Glomerular endothelial cell (primary cell): ENCODE results near the gene CPNE1. TPM values are rescaled to one million over a fixed set of nuclear protein-coding genes. Genes with fewer than 3 reads are reported as not detected.

Experiments
- DNase-seq: peaks from one replicate; pipeline ENCODE4 v3.0.0-alpha.2; 2011; ENCODE audit warnings: low read depth, low spot score; ENCODE audit errors: extremely low read depth
- total RNA-seq: library from RNA; depleted of rRNA; stranded (reverse); fragments of >200 nt; gene quantifications from 2 replicates; pipeline ENCODE4 v1.2.3, GENCODE V29; 2015

Gene CPNE1
- total RNA-seq, 1 donor from 2014 or later, result 149 TPM

DNA sequence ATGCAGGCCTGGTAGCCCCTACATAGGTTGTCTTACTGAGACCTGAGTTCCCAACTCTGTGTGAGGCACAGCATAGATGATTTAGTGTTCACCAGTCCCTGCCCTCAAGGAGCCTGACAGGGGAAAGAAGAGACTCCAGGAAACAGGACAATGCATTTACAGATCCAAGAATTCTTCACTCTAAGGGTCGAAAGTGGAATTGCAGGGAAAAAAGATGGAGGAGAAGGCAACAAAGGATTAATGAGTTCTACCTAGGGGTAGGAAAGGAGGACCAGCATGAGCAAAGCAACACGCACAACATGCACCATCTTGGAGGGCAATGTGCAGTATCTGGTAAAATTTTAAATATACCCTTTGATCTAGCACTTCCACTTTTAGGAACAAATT is 43.1 kb downstream of the CPNE1 start:
- DNase-seq, result no peak

- no peak for DNase-seq
Observed at GRCh38 chr20:35620818-35621559, 43.7 kb downstream of the CPNE1 start.

GRCh38 chr20:35619196-35620095 is 45.3 kb downstream of the CPNE1 start:
- no peak for DNase-seq

DNA sequence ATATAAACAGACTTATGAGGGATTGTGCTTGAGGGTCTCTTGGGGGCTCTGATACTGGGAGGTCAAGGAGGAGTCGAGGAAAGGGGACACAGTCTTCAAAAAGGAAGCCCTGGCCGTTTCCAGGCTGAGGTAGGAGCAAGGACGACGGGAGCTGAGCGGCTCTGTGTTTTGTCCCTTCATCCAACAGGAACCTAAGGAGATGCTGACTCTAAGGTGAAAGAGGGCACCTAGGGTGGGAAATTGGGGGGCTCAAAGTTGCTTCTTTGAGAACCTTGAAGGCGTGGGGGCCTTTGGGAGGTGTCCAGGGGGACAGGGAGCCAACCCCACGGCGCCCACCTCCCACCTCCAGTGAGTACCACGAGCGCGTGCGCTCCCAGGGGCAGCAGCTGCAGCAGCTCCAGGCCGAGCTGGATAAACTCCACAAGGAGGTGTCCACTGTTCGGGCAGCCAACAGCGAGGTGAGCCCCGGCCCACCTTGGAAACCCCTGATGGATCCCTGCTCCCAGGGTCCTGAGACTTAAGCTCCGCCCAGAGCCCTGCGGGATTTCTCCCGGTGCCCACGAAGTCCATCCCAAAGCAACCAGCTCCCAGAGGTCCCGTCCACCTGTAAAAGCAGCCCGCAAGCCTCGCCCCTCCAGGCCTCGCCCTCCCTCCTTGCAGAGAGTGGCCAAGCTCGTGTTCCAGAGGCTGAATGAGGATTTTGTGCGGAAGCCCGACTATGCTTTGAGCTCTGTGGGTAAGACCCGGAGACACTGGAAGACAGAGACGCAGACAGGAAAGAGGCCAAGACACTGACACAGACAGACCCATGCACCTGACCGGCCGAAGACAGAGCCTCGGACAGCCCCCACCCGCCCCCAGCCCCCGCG is 46.2 kb downstream of the CPNE1 start:
- DNase-seq, result no peak

DNA sequence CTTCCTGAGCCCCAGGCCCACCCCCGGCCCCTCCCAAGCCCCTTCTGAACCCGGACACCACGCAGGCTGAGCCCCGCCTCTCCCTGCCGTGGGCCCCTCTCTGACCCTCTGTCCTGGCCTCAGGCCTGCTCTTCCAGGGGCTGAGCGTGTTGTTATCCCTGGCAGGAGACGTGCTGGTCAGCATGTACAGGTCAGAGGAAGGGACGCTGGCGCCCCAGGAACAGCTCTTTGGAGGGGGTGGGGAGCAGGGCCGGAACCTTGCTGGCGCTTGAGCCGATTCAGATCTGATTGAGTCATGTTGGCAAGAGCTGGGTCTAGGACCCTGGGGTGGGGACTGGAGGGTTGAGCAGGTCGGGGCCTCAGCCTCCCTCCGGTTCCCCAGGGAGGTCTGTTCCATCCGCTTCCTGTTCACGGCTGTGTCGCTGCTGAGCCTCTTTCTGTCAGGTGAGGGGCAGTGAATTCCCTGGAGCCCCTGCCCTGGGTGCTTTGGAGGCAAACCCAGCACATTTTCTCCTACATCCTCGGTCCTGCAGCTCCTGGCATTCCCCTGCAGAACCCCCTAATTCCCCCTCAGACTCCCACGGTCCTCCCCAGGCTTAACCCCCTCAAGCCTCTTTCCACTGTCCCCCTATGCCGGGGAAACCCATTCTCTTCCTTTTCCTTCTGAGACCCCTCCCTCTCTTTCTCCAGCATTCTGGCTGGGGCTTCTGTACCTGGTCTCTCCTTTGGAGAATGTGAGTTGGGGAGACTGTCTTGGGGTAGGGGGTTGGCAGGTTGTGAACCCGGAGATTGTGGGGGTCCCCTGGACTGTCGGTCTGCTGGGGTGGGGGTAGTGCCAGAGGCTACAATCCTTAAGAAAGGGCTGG is 47.1 kb downstream of the CPNE1 start:
- no peak for DNase-seq

- peak; percentile 97 for DNase-seq
Observed at GRCh38 chr20:35616465-35617396, 48.0 kb downstream of the CPNE1 start.

- no peak for DNase-seq
Observed at GRCh38 chr20:35615667-35616464, 48.8 kb downstream of the CPNE1 start, which contains the start of gene SPAG4. SPAG4 (plus strand) TSS chr20:35615829; CDS start chr20:35616004, 175 bp downstream.

GRCh38 chr20:35611482-35611881 is 53.2 kb downstream of the CPNE1 start:
- DNase-seq, result no peak

DNA sequence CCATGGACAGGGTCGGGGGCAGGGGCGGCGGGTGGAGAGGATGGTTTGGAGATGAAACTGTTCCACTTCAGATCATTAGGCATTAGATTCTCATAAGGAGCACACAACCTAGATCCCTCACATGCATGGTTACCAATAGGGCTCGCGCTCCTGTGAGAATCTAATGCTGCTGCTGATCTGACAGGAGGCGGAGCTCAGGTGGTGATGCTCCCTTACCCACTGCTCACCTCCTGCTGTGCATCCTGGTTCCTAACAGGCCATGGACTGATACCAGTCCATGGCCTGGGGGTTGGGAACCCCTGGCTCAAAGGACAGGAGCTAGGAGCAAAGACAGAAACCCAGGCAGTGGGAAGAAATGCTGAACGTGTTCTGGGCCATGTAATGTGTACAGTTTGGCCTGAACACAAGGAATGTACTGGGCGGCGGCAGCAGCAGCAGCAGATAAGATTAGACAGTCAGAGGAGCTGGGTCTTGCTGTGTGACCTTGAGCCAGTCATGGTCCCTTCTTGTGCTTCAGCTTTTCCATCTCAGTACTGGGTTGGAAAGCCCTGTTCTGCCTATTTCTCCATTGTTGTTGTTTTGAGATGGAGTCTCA is 53.8 kb downstream of the CPNE1 start:
- no peak for DNase-seq

- no peak for DNase-seq
Observed at GRCh38 chr20:35607003-35607735, 57.5 kb downstream of the CPNE1 start.

GRCh38 chr20:35606127-35606526 is 58.6 kb downstream of the CPNE1 start:
- no peak for DNase-seq

DNA sequence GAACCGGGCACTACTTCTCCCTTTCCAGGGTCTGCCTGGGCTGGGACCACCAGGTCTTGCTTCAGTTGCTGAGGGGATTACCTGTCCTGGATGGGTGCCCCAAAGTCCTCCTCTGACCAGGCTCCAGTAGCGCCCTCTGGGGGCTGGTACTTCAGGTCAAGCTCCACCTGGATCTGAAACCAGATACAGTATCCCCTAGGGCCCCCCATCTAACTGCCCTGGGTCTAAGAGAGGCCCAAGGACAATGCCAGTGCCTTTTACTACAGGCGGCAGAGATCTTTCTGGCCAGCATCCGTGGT is 60.3 kb downstream of the CPNE1 start:
- no peak for DNase-seq

- DNase-seq, result no peak
Observed at GRCh38 chr20:35603695-35604448, 60.8 kb downstream of the CPNE1 start.

DNA sequence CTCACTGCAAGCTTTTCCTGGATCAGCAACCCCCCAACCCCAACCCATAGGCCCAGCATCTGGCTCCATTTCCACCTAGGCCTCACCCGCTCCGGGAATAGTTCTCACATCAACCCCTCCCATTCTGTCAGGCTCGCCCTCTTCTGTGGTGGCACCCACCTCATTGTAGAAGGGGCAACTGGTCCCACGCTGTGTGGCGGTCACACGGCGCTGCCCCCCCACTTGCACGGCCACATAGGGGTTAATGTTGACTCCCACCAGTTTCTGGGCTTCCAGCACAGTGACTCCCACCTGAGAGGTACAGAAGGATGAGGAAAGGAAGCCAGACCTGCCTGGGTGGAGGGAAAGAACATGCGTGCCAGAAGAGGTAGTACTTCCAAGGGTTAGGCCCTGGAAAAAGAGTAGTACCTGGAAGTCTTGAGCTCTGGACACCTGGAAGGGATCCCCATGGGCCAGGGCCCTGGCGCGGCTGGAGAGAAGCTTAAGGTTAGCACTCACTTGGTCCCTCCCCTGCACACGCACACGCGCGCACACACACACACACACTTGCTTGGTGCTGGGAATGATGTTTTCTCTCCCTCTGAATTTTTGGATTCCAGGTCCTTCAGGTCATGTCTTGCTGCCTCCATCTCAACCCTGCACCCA is 61.7 kb downstream of the CPNE1 start:
- no peak for DNase-seq

GRCh38 chr20:35601990-35602389 is 62.7 kb downstream of the CPNE1 start:
- DNase-seq, result no peak
